A673 (cell line): ENCODE data around the gene CCT2. TPM values are rescaled to one million over a fixed set of nuclear protein-coding genes. Genes with fewer than 3 reads are reported as not detected.

Source experiments
- BruUV-seq: library from RNA; stranded (reverse); fragments of 400-500 nt; replicated peaks from 2 replicates; lab custom pipeline; 2021; lab: Mats Ljungman, UMichigan
- CTCF ChIA-PET: fragments of 300-600 bp; sonication (Branson Sonifier 250); formaldehyde crosslinking; loops from one replicate; lab custom pipeline; 2022; ENCODE audit warnings: antibody characterized with exemption; lab: Charles Lee
- POLR2A ChIA-PET: fragments of 300-600 bp; sonication (Branson Sonifier 250); formaldehyde crosslinking; loops from one replicate; lab custom pipeline; 2022; ENCODE audit warnings: antibody characterized with exemption; ENCODE audit not compliant: low non-redundant PET; lab: Charles Lee
- DNase-seq: peaks from one replicate; pipeline ENCODE4 v3.0.0-alpha.2; 2015; ENCODE audit warnings: low spot score
- H3K27ac ChIP-seq: fragments of 200-600 bp; sonication (generic); 2 replicates; pipeline ENCODE4 v1.5.1; 2016; ENCODE audit warnings: mixed run types, low read depth, mild to moderate bottlenecking, mixed read lengths, antibody characterized with exemption, low read length; ENCODE audit not compliant: poor library complexity, severe bottlenecking
- H3K27me3 ChIP-seq: fragments of 200-600 bp; sonication (generic); replicated peaks from 2 replicates; pipeline ENCODE4 v1.6.1; 2017; ENCODE audit warnings: mixed run types, low read depth, mild to moderate bottlenecking, mixed read lengths, antibody characterized with exemption, low read length; ENCODE audit not compliant: insufficient read depth, poor library complexity
- H3K36me3 ChIP-seq: fragments of 200-600 bp; sonication (generic); 2 replicates; pipeline ENCODE4 v1.6.1; 2016; ENCODE audit warnings: mixed run types, mild to moderate bottlenecking, mixed read lengths, antibody characterized with exemption, low read length; ENCODE audit not compliant: insufficient read depth, poor library complexity, severe bottlenecking
- H3K4me1 ChIP-seq: fragments of 200-600 bp; sonication (generic); 2 replicates; pipeline ENCODE4 v1.6.1; 2017; ENCODE audit warnings: mixed run types, mild to moderate bottlenecking, mixed read lengths, antibody characterized with exemption, low read length; ENCODE audit not compliant: insufficient read depth, poor library complexity, severe bottlenecking
- H3K4me3 ChIP-seq: fragments of 200-600 bp; sonication (generic); 2 replicates; pipeline ENCODE4 v1.5.1; 2016; ENCODE audit warnings: low read depth, mixed run types, mild to moderate bottlenecking, mixed read lengths, low read length; ENCODE audit not compliant: poor library complexity, severe bottlenecking
- H3K9me3 ChIP-seq: fragments of 200-600 bp; sonication (generic); 2 replicates; pipeline ENCODE4 v1.6.1; 2016; ENCODE audit warnings: mixed run types, low read depth, mild to moderate bottlenecking, mixed read lengths, antibody characterized with exemption, low read length; ENCODE audit not compliant: poor library complexity, severe bottlenecking
- CTCF ChIP-seq: fragments of 300-800, 200-600 bp; sonication (generic); conservative IDR thresholded peaks from 2 replicates; pipeline ENCODE4 v1.5.1; 2017; ENCODE audit warnings: low read depth, mild to moderate bottlenecking, antibody characterized with exemption, low read length, moderate library complexity, mixed read lengths
- EZH2 ChIP-seq: fragments of 200-600 bp; sonication (generic); IDR thresholded peaks from 2 replicates; pipeline ENCODE4 v1.6.1; 2017; ENCODE audit warnings: borderline replicate concordance, low read depth, mild to moderate bottlenecking, mixed read lengths, antibody characterized with exemption, low read length; ENCODE audit not compliant: poor library complexity, severe bottlenecking
- intact Hi-C: fragments of 100-400 bp; cut with micrococcal nuclease; formaldehyde crosslinking; loops from one replicate; pipeline ENCODE4 v1.10.0; 2022; ENCODE audit not compliant: unreplicated experiment
- total RNA-seq: library from RNA; stranded (reverse); gene quantifications from 2 replicates; pipeline ENCODE4 v1.2.3, GENCODE V29; 2021

The CCT2 gene
- total RNA-seq, 1 experiment from 2014 or later = 566 TPM

- Histone ChIP-seq H3K27me3 (no peaks in the 10 kb centered on the region), H3K4me1 (no peaks in the 10 kb centered on the region), H3K9me3 (no peaks in the 10 kb centered on the region), H3K36me3 (no peaks in the 10 kb centered on the region), H3K4me3 (no peak overlapping the region), H3K27ac (no peak overlapping the region)
- TF ChIP-seq EZH2 = no peak
- no peak for TF ChIP-seq CTCF
- CTCF ChIA-PET = no interaction called here
- DNase-seq = no peak
- BruUV-seq = no TSS peak
- POLR2A ChIA-PET = no interaction called here
- intact Hi-C loops = no loop called here
Measured at GRCh38 chr12:69642531-69642930, 57.3 kb downstream of the CCT2 start.

GRCh38 chr12:69644511-69644910 is 59.3 kb downstream of the CCT2 start:
- no peaks in the 10 kb centered on the region for H3K9me3 ChIP-seq
- H3K4me1 ChIP-seq = no peaks in the 10 kb centered on the region
- POLR2A ChIA-PET = no interaction called here
- intact Hi-C loops = no loop called here
- no TSS peak for BruUV-seq
- no peak for TF ChIP-seq CTCF
- TF ChIP-seq EZH2 = no peak
- no peak overlapping the region for H3K27ac ChIP-seq
- CTCF ChIA-PET = no interaction called here
- no peak for DNase-seq
- H3K27me3 ChIP-seq = no peaks in the 10 kb centered on the region
- no peaks in the 10 kb centered on the region for H3K36me3 ChIP-seq
- no peak overlapping the region for H3K4me3 ChIP-seq

- Histone ChIP-seq H3K27me3 (no peaks in the 10 kb centered on the region), H3K4me3 (no peak overlapping the region), H3K9me3 (no peaks in the 10 kb centered on the region), H3K36me3 (no peaks in the 10 kb centered on the region), H3K27ac (no peak overlapping the region), H3K4me1 (no peaks in the 10 kb centered on the region)
- CTCF ChIA-PET = no interaction called here
- intact Hi-C loops = no loop called here
- no TSS peak for BruUV-seq
- DNase-seq = no peak
- POLR2A ChIA-PET = no interaction called here
- TF ChIP-seq EZH2 = no peak
- TF ChIP-seq CTCF = no peak
Measured at GRCh38 chr12:69645031-69645430, 59.8 kb downstream of the CCT2 start.
